IPS-18c (cell line): ENCODE results near the gene UBE2M.
"Not testable (repeated sequence)": the region's sequence is repeated elsewhere in the genome, so short reads cannot be mapped to it uniquely, and the experiment has no call there.

Experiments used
- H3K4me3 ChIP-seq: 2 replicates; pipeline ENCODE4 v1.7.0; 2013; ENCODE audit warnings: low read depth, mild to moderate bottlenecking, low read length, moderate library complexity; ENCODE audit not compliant: insufficient read depth
- H3K9me3 ChIP-seq: one replicate; pipeline ENCODE4 v1.6.1; 2013; ENCODE audit warnings: mild to moderate bottlenecking, low read length, moderate library complexity; ENCODE audit not compliant: control insufficient read depth, insufficient read depth

UBE2M gene

GRCh38 chr19:58549664-58550361, 8.6 kb downstream of the UBE2M start:
- Histone ChIP-seq H3K9me3 (no peaks in the 10 kb centered on the region), H3K4me3 (no peak overlapping the region)

GRCh38 chr19:58548859-58549663, 9.3 kb downstream of the UBE2M start:
- Histone ChIP-seq H3K9me3 (no peaks in the 10 kb centered on the region), H3K4me3 (no peak overlapping the region)

GRCh38 chr19:58547323-58548312, 10.8 kb downstream of the UBE2M start:
- Histone ChIP-seq H3K4me3 (no peak overlapping the region), H3K9me3 (no peaks in the 10 kb centered on the region)

- Histone ChIP-seq H3K4me3 (peak overlapping the region; percentile 70), H3K9me3 (no peaks in the 10 kb centered on the region)
Observed at GRCh38 chr19:58546019-58546530, 12.3 kb downstream of the UBE2M start.

GRCh38 chr19:58545286-58546018, 13.0 kb downstream of the UBE2M start:
- H3K9me3 ChIP-seq = no peaks in the 10 kb centered on the region
- H3K4me3 ChIP-seq = peak overlapping the region; percentile 70

GRCh38 chr19:58544591-58545285, 13.7 kb downstream of the UBE2M start:
- no peaks in the 10 kb centered on the region for H3K9me3 ChIP-seq

GRCh38 chr19:58543826-58544590, 14.4 kb downstream of the UBE2M start, which contains the start of gene TRIM28:
TRIM28 (plus strand) TSS chr19:58544064; CDS start chr19:58544758, 694 bp downstream.
- Histone ChIP-seq H3K9me3 (no peaks in the 10 kb centered on the region), H3K4me3 (peak within 1 kb of the TSS; percentile 70)

More at GRCh38 chr19:58544591-58545285, 13.7 kb downstream of the UBE2M start:
- H3K4me3 ChIP-seq = peak overlapping the region; percentile 70

- H3K4me3 ChIP-seq = not testable (repeated sequence)
Observed at GRCh38 chr19:58542641-58543372, 15.6 kb downstream of the UBE2M start.

GRCh38 chr19:58539169-58539559, 19.2 kb downstream of the UBE2M start:
- H3K9me3 ChIP-seq, H3K4me3 ChIP-seq: not testable (repeated sequence)

More at GRCh38 chr19:58542641-58543372, 15.6 kb downstream of the UBE2M start:
- not testable (repeated sequence) for H3K9me3 ChIP-seq

GRCh38 chr19:58538257-58539168, 19.9 kb downstream of the UBE2M start:
- peak overlapping the region; percentile 38; the same call in 1 of the 2 replicates for H3K4me3 ChIP-seq
- no peaks in the 10 kb centered on the region for H3K9me3 ChIP-seq

- H3K9me3 ChIP-seq = no peaks in the 10 kb centered on the region
- H3K4me3 ChIP-seq = no peak overlapping the region
Observed at GRCh38 chr19:58536852-58537798, 21.3 kb downstream of the UBE2M start.

GRCh38 chr19:58535857-58536256, 22.6 kb downstream of the UBE2M start:
- no peaks in the 10 kb centered on the region for H3K9me3 ChIP-seq
- H3K4me3 ChIP-seq = no peak overlapping the region
